Endothelial cell of umbilical vein (primary cell): ENCODE measurements around the gene CALML5. TPM values are rescaled to one million over a fixed set of nuclear protein-coding genes. Genes with fewer than 3 reads are reported as not detected.

Source experiments
- BruUV-seq: library from RNA; stranded (reverse); fragments of 400-500 nt; replicated peaks from 2 replicates; lab custom pipeline; 2021; lab: Mats Ljungman, UMichigan
- CTCF ChIA-PET: fragments of 300-600, 350-600 bp; sonication (Branson Sonifier 250); formaldehyde crosslinking; loops from one replicate; lab custom pipeline; 2021; ENCODE audit warnings: antibody characterized with exemption, inconsistent platforms; lab: Charles Lee
- POLR2A ChIA-PET: fragments of 300-600, 350-600 bp; sonication (Branson Sonifier 250); formaldehyde crosslinking; loops from one replicate; lab custom pipeline; 2021; ENCODE audit warnings: antibody characterized with exemption, inconsistent platforms; lab: Charles Lee
- DNase-seq: peaks from one replicate; pipeline ENCODE4 v3.0.0-alpha.2; 2011; ENCODE audit warnings: low read depth, low spot score
- FAIRE-seq: peaks from 2 replicates; lab custom pipeline; 2011; peaks lifted over from hg19 to GRCh38; lab: Jason Lieb, UNC
- H2AFZ ChIP-seq: 2 replicates; pipeline ENCODE4 v1.6.0; 2012; ENCODE audit warnings: low read depth, low read length, control low read depth, inconsistent platforms
- H3K27ac ChIP-seq: 2 replicates; pipeline ENCODE4 v1.5.1; 2011; ENCODE audit warnings: low read depth, mild to moderate bottlenecking, control low read depth, low read length, moderate library complexity; ENCODE audit not compliant: insufficient read depth
- H3K27me3 ChIP-seq, 2 experiments: 2 replicates each; pipeline versions ENCODE4 v1.6.0 to v1.6.1; 2011; ENCODE audit warnings: low read length in 2 of 2, mixed read lengths in 1 of 2; ENCODE audit not compliant: control insufficient read depth in 2 of 2, insufficient read depth in 2 of 2
- H3K36me3 ChIP-seq, 2 experiments: 2 replicates in 1 of 2; 3 replicates in 1 of 2; pipeline ENCODE4 v1.5.1; 2011; ENCODE audit warnings: low read length in 2 of 2, mild to moderate bottlenecking in 1 of 2, moderate library complexity in 1 of 2; ENCODE audit not compliant: control insufficient read depth in 2 of 2, insufficient read depth in 2 of 2; ENCODE audit errors: extremely low read depth in 1 of 2
- H3K4me1 ChIP-seq: 3 replicates; pipeline ENCODE4 v1.5.1; 2011; ENCODE audit warnings: mild to moderate bottlenecking, low read length; ENCODE audit not compliant: control insufficient read depth, insufficient read depth; ENCODE audit errors: extremely low read depth
- H3K4me2 ChIP-seq: 2 replicates; pipeline ENCODE4 v1.6.1; 2011; ENCODE audit warnings: low read length, control low read depth, mixed read lengths; ENCODE audit not compliant: insufficient read depth
- H3K4me3 ChIP-seq, 3 experiments: fragments of 200-600 bp in 1 of 3; sonication (generic), shearing (Covaris generic) in 1 of 3; replicated peaks in 1 of 3; 2 replicates each; pipeline ENCODE4 v1.5.1; 2011 to 2016; ENCODE audit warnings: control low read depth in 3 of 3, low read length in 3 of 3, mild to moderate bottlenecking in 2 of 3, inconsistent platforms in 1 of 3, low read depth in 1 of 3, moderate library complexity in 1 of 3; ENCODE audit not compliant: insufficient read depth in 1 of 3
- H3K79me2 ChIP-seq: 2 replicates; pipeline ENCODE4 v1.6.0; 2012; ENCODE audit warnings: low read length, inconsistent platforms; ENCODE audit not compliant: control insufficient read depth, insufficient read depth
- H3K9ac ChIP-seq: replicated peaks from 2 replicates; pipeline ENCODE3; 2011; ENCODE audit warnings: low read length, control low read depth; ENCODE audit not compliant: insufficient read depth; ENCODE audit errors: extremely low read depth
- H3K9me1 ChIP-seq: replicated peaks from 3 replicates; pipeline ENCODE4 v1.6.0; 2011; ENCODE audit warnings: mild to moderate bottlenecking, low read length; ENCODE audit not compliant: control insufficient read depth, insufficient read depth; ENCODE audit errors: extremely low read depth
- H3K9me3 ChIP-seq: replicated peaks from 2 replicates; pipeline ENCODE4 v1.5.1; 2012; ENCODE audit warnings: low read length, inconsistent platforms; ENCODE audit not compliant: control insufficient read depth, insufficient read depth
- H4K20me1 ChIP-seq: replicated peaks from 2 replicates; pipeline ENCODE3; 2011; ENCODE audit warnings: mild to moderate bottlenecking, low read length; ENCODE audit not compliant: control insufficient read depth, insufficient read depth; ENCODE audit errors: extremely low read depth
- CTCF ChIP-seq, 2 donors: IDR thresholded peaks; 1 replicate in 1 of 2; 2 replicates in 1 of 2; pipeline ENCODE4 v1.5.1; 2011; ENCODE audit warnings: low read length in 2 of 2, mild to moderate bottlenecking in 2 of 2, moderate library complexity in 2 of 2, control low read depth in 1 of 2, inconsistent platforms in 1 of 2, low read depth in 1 of 2; ENCODE audit not compliant: insufficient read depth in 1 of 2; ENCODE audit errors: extremely low read depth in 1 of 2
- EZH2 ChIP-seq: IDR thresholded peaks from 2 replicates; pipeline ENCODE4 v1.6.1; 2012; ENCODE audit warnings: borderline replicate concordance, low read depth, mild to moderate bottlenecking, moderate library complexity, low read length, inconsistent platforms; ENCODE audit not compliant: severe bottlenecking
- FOS ChIP-seq: IDR thresholded peaks from 2 replicates; pipeline ENCODE4 v1.6.1; 2011; ENCODE audit warnings: mild to moderate bottlenecking, low read length, moderate library complexity, borderline replicate concordance; ENCODE audit not compliant: insufficient read depth
- GATA2 ChIP-seq: IDR thresholded peaks from 2 replicates; pipeline ENCODE4 v1.7.0; 2011; ENCODE audit warnings: low read depth, mild to moderate bottlenecking, moderate library complexity, mixed read lengths, low read length; ENCODE audit not compliant: insufficient read length, insufficient read depth
- JUN ChIP-seq: IDR thresholded peaks from 2 replicates; pipeline ENCODE4 v1.6.1; 2011; ENCODE audit warnings: borderline replicate concordance, low read depth; ENCODE audit not compliant: insufficient read length, insufficient read depth
- MAX ChIP-seq: IDR thresholded peaks from 2 replicates; pipeline ENCODE4 v1.6.1; 2011; ENCODE audit not compliant: insufficient read depth, insufficient read length
- MYC ChIP-seq: IDR thresholded peaks from one replicate; pipeline ENCODE4 v1.6.1; 2011; ENCODE audit warnings: mild to moderate bottlenecking, low read depth, low read length
- POLR2A ChIP-seq: IDR thresholded peaks from 2 replicates; pipeline ENCODE4 v1.6.1; 2012; ENCODE audit warnings: low read depth, mild to moderate bottlenecking, control low read depth, low read length
- POLR2AphosphoS5 ChIP-seq: IDR thresholded peaks from 2 replicates; pipeline ENCODE4 v1.6.1; 2012; ENCODE audit warnings: low read depth, mild to moderate bottlenecking, control low read depth, low read length, moderate library complexity; ENCODE audit not compliant: insufficient read depth
- dilution Hi-C: fragments of 300-500 bp; cut with MboI; formaldehyde crosslinking; loops from one replicate; pipeline ENCODE4 v1.15.0; 2019; ENCODE audit warnings: low sequenced_read_pairs; ENCODE audit not compliant: extremely low pct_ligation_motif_present
- intact Hi-C: fragments of 100-400 bp; cut with micrococcal nuclease; formaldehyde crosslinking; loops from one replicate; pipeline ENCODE4 v1.10.0; 2022
- polyA plus RNA-seq, 4 experiments: library from polyadenylated mRNA; depleted of rRNA in 3 of 4; stranded (reverse) in 3 of 4; unstranded in 1 of 4; fragments of >200 nt; gene quantifications; 2 replicates each; pipeline versions ENCODE4 v1.2.1 to v1.2.3, GENCODE V29; 2011 to 2012; ENCODE audit warnings: missing spikeins in 1 of 4
- total RNA-seq: library from RNA; stranded (reverse); gene quantifications from 2 replicates; pipeline ENCODE4 v1.2.3, GENCODE V29; 2021

Gene CALML5
- total and polyA plus RNA-seq, 2 donors (not counting 3 experiments of a cell fraction or from before 2014, with no cell fraction given), result not detected

DNA sequence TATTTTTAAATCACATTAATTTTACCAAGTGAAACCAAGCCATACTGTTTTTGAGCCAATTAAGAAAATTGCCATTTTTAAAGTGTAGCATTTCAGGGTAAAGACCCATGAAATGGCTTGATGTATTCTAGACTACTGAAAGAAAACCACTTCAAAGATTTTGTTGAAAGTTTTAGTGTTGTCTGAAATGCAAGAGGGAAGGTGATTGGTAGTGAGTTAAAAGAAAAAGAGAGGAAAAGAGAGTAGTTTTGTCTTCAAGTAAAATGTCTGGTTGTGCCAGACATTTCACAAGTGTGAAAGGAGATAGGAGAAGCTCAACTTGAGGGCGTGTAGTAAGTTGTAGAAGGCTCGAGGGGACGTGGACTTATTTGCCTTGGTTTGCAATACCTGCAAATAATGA lies 41.6 kb downstream of the CALML5 start:
- no peaks in the 10 kb centered on the region for H3K79me2 ChIP-seq
- POLR2A ChIA-PET, result no interaction called here
- H3K9me3 ChIP-seq, result no peaks in the 10 kb centered on the region
- H3K9me1 ChIP-seq, result no peaks in the 10 kb centered on the region
- H3K27me3 ChIP-seq, result no peaks in the 10 kb centered on the region
- TF ChIP-seq MYC (no peak), GATA2 (no peak), MAX (no peak), CTCF (IDR thresholded peaks at IDR 0.05; ENCODE audit: extremely low read depth in 1 of 2, insufficient read depth in 1 of 2, low read depth in 1 of 2, low read length in 2 of 2) (no peak), JUN (no peak), POLR2AphosphoS5 (no peak), EZH2 (no peak), POLR2A (no peak), FOS (no peak)
- CTCF ChIA-PET, result interaction anchor here (2.6 kb wide), 1 partner anchor 165 kb away, joined by 9 read pairs; no protein-coding TSS in a partner anchor
- no peak overlapping the region for H3K4me3 ChIP-seq
- BruUV-seq, result TSS peak; percentile 32
- H3K9ac ChIP-seq, result no peak overlapping the region
- no peak overlapping the region for H2AFZ ChIP-seq
- no peak overlapping the region for H3K27ac ChIP-seq
- FAIRE-seq (no peak), DNase-seq (no peak)
- intact Hi-C loops (no loop called here), dilution Hi-C loops (no loop called here)
- peaks cover 20 to 29% of the 10 kb centered on the region in 2 experiments for H3K36me3 ChIP-seq
- H3K4me2 ChIP-seq, result no peak overlapping the region
- H4K20me1 ChIP-seq, result no peaks in the 10 kb centered on the region
- no peaks in the 10 kb centered on the region for H3K4me1 ChIP-seq
